GM19467 (cell line): Measurements from ENCODE around the gene ARHGAP5.

Source experiments
- ATAC-seq: cut with Tn5 transposase; IDR thresholded peaks from one replicate; pipeline ENCODE4 v1.9.1; 2021; ENCODE audit warnings: mild to moderate bottlenecking, moderate library complexity; ENCODE audit not compliant: unreplicated experiment

The ARHGAP5 gene

DNA sequence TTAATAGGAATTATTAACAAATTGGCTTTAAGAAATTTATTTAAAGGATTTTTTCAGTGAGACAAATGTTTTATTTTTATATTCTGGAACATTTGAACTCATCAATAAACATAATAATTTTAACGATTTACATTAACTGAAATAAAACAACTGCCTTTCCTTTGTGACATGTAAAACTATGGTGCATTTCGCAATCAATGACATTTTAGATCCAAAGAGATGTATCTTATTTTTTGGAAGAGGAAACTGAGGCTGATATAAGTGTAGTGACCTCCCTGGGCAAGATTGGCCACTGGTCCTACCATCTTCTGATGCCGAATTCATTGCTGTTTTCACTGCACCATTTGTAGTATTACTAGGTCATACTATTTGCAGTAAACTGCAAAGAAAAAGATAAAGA lies 128.4 kb downstream of the ARHGAP5 start:
- ATAC-seq = no peak

DNA sequence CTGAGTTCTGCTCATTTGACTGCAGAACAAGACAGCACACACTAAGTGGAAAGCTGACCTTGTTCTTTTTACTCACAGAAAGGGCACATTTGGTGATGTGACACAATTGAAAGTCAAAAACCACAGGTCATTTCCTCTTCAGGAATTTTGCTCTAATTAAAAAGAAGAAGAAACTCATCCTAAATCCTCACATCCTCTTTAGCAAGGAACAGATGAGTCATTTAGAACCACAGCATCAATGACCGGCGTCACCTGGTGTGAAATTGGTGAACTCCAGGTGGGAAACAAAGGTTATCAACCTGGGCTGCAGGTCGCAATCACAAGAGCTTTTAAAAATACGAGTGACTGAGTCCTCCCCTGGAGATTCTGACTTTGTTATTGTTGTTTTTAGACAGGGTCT lies 128.9 kb downstream of the ARHGAP5 start:
- ATAC-seq = no peak

DNA sequence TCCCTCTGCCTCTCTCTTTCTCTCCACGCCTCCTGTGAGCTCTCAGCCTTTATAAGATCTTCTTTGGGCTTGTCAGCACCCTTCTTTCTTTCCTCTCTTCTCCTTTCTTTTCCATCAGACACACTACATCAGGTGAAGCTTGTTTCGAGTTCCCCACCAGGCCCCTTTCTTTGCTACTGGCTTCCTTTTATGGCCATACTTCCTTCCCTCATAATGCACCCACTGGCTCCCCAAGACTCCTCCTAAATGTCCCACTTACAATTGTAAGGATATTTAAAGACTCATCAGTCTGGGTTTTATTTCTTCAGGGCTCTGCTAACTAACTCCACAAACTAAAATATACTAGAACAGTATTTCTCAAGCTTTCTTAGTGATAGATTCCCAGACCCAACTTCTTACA lies 129.4 kb downstream of the ARHGAP5 start:
- no peak for ATAC-seq

DNA sequence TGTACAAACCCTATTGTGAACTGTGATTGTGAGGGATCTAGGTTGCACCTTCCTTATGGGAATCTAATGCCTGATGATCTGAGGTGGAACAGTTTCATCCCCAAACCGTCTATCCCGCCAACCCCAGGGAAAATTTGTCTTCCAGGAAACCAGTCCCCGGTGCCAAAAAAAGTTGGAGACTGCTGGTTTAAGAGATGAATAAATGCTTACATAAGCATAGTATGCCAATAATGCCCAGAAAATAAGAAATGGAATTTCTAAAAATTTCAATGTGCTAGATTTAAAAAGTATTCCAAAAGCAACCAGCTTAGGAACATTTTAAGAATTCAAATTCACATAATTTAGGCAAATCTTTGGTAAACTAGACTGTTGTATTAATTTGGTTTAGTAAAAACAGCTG lies 131.4 kb downstream of the ARHGAP5 start:
- no peak for ATAC-seq
